Small intestine (tissue), 7 donors: ENCODE measurements around the gene GPR180. TPM values are rescaled to one million over a fixed set of nuclear protein-coding genes. Genes with fewer than 3 reads are reported as not detected.

ENCODE experiments used
- DNase-seq, 2 donors: peaks; one replicate each; pipeline versions ENCODE4 v3.0.0 to v3.0.0-alpha.2; 2013
- FAIRE-seq: peaks from 2 replicates; lab custom pipeline; 2012; peaks lifted over from hg19 to GRCh38; lab: Jason Lieb, UNC
- H3K27ac ChIP-seq, 3 donors: one replicate each; pipeline ENCODE4 v1.5.1; 2013; ENCODE audit warnings: low read length in 2 of 3, mild to moderate bottlenecking in 2 of 3, control low read depth in 1 of 3, inconsistent platforms in 1 of 3, low read depth in 1 of 3, moderate library complexity in 1 of 3
- H3K27me3 ChIP-seq, 3 donors: one replicate each; pipeline ENCODE4 v1.6.1; 2013; ENCODE audit warnings: low read length in 3 of 3, inconsistent platforms in 1 of 3; ENCODE audit not compliant: control insufficient read depth in 3 of 3, insufficient read depth in 3 of 3
- H3K36me3 ChIP-seq, 3 donors: one replicate each; pipeline ENCODE4 v1.6.1; 2013; ENCODE audit warnings: low read length in 3 of 3, inconsistent platforms in 1 of 3, low read depth in 1 of 3, mild to moderate bottlenecking in 1 of 3, moderate library complexity in 1 of 3; ENCODE audit not compliant: control insufficient read depth in 3 of 3, insufficient read depth in 2 of 3
- H3K4me1 ChIP-seq, 3 donors: one replicate each; pipeline ENCODE4 v1.6.1; 2013; ENCODE audit warnings: low read length in 2 of 3, inconsistent platforms in 1 of 3, low read depth in 1 of 3, mild to moderate bottlenecking in 1 of 3, moderate library complexity in 1 of 3; ENCODE audit not compliant: control insufficient read depth in 3 of 3, insufficient read depth in 2 of 3
- H3K4me3 ChIP-seq, 3 donors: one replicate each; pipeline ENCODE4 v1.5.1; 2013; ENCODE audit warnings: low read length in 3 of 3, control low read depth in 1 of 3, inconsistent platforms in 1 of 3, low read depth in 1 of 3, mild to moderate bottlenecking in 1 of 3, moderate library complexity in 1 of 3
- H3K9me3 ChIP-seq, 2 donors: one replicate each; pipeline ENCODE4 v1.6.1; 2013; ENCODE audit warnings: low read depth in 1 of 2, low read length in 1 of 2; ENCODE audit not compliant: control insufficient read depth in 2 of 2, insufficient read depth in 1 of 2
- WGBS, 3 donors: extraction: QIAGEN DNeasy Blood & Tissue Kit; methylation state at CpG; one replicate each; pipeline ENCODE4 v1.1.7; 2013; 5-methylcytosine and 5-hydroxymethylcytosine counted together
- polyA plus RNA-seq, 4 donors: library from polyadenylated mRNA; stranded (reverse) in 3 of 4; unstranded in 1 of 4; fragments of 200-250 nt in 3 of 4; fragments of 120-200 nt in 1 of 4; gene quantifications; one replicate each; pipeline versions ENCODE4 v1.2.1 to v1.2.3, GENCODE V29; 2013
- donor health status: healthy with polysubstance abuse.
- donor health status: control.
- donor health status: control.
- donor health status: Bipolar disorder and iron deficiency.
- donor health status: healthy.

Gene GPR180
- polyA plus RNA-seq, 4 donors: 0.67 to 4.5 (median 1.3) TPM

DNA sequence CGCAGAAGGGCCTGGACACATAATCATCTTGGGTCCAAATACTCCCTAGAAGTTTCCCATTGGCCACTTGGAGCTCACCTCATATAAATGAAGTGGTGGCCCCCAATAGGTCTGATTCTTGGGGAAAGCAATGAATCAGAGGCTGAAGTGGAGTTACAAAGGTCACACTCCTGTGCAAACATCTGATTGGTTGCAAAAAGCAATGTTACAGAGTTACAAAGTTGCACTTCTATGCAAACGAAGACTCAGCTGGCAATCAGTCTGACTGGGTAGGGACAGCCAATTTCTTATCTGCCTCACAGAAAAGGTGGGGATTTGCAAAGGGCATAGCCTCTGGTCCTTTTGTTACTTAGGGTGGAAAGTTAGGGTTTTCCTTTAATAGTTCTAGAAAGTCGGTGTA, 1.8 kb upstream of the GPR180 start:
- no peak for FAIRE-seq
- WGBS, 3 donors: 57 to 83% (median 69%) methylated on average over 3 of the region's 3 CpGs
- H3K4me1 ChIP-seq: peaks cover 0 to 6% (median 0%) of the 10 kb centered on the region in 3 donors
- no peak overlapping the region for H3K4me3 ChIP-seq
- peak; percentile 5 to 24 for DNase-seq
- no peaks in the 10 kb centered on the region for H3K9me3 ChIP-seq
- no peaks in the 10 kb centered on the region for H3K36me3 ChIP-seq
- no peak overlapping the region for H3K27ac ChIP-seq
- H3K27me3 ChIP-seq: no peaks in the 10 kb centered on the region

DNA sequence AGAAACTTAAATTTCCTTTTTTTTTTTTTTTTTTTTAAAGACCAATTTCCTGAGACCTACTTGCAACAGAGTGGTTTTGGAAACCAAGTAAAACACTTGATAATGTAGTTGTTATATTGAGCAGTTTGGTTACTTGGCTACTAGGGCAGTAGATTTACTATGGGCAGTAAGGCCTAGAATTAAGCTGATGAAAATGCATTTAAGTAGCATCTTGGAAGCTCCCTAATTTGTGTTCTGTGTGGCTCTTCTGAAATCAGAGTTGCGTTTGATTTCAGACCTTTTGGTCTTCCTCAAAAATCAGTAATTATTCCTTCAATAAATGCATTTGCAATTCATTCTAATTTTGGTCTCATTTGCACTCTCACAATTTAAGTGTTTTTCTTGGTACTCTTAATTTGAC, 810 bp downstream of the GPR180 start:
- H3K4me1 ChIP-seq: peaks cover 0 to 5% (median 0%) of the 10 kb centered on the region in 3 donors
- DNase-seq (peak in 1 of 2 donors; percentile 3), FAIRE-seq (no peak)
- peaks cover 0 to 4% (median 0%) of the 10 kb centered on the region in 3 donors for H3K36me3 ChIP-seq
- 29 to 33% (median 33%) methylated on average over 1 of the region's 1 CpG for WGBS, 3 donors
- peak overlapping the region in 1 of 3 donors; percentile 94 for H3K27ac ChIP-seq
- H3K9me3 ChIP-seq: no peaks in the 10 kb centered on the region
- H3K4me3 ChIP-seq: peak overlapping the region; percentile 64 to 91 (median 85)
- H3K27me3 ChIP-seq: no peaks in the 10 kb centered on the region

DNA sequence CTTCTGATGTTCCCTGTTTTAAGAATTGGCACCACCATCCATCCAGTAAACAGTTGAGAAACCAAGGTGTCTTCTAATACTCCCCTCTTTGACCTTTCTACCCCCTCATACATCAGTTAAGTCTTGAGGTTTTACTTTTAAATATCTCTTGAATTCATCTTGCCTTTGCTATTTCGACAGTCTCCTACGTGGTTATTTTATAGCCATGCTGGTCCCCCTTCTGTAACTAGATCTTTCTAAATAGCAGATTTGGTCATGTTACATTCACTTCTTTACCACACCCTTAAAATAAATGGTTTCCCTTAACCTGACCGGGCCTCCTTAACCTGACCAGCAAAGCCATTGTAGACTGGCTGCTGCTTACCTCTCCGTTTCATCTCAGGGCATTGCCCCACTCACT, 5.4 kb downstream of the GPR180 start:
- H3K27ac ChIP-seq: no peak overlapping the region
- no peaks in the 10 kb centered on the region for H3K9me3 ChIP-seq
- H3K36me3 ChIP-seq: peaks cover 0 to 8% (median 0%) of the 10 kb centered on the region in 3 donors
- FAIRE-seq: no peak
- 88 to 91% (median 90%) methylated on average over 4 of the region's 4 CpGs for WGBS, 3 donors
- H3K4me1 ChIP-seq: no peaks in the 10 kb centered on the region
- no peak for DNase-seq
- no peak overlapping the region for H3K4me3 ChIP-seq
- no peaks in the 10 kb centered on the region for H3K27me3 ChIP-seq

DNA sequence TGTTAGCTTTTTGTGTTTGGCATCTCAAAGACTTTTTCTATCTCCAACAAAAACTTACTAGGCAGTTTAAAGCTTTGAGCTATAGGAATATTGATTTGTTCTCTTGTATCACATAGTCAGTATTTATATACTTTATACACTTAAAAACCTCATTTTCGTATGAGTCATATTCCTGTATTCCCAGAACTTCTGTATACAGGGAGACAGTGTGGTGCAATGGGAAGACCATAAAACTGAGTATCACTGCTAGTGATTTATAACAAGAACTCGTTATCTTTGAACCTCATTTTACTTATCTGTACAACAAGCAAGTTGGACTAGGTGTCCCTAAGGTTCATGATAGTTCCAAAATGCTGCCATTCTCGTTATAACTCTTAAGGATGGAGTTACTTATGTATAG, 6.3 kb downstream of the GPR180 start:
- no peak for FAIRE-seq
- Histone ChIP-seq H3K27ac (no peak overlapping the region), H3K36me3 (peaks cover 0 to 8% (median 0%) of the 10 kb centered on the region in 3 donors), H3K27me3 (no peaks in the 10 kb centered on the region), H3K9me3 (no peaks in the 10 kb centered on the region), H3K4me1 (no peaks in the 10 kb centered on the region), H3K4me3 (no peak overlapping the region)
- peak in 1 of 2 donors; percentile 5 for DNase-seq
- 38 to 66% (median 59%) methylated on average over 3 of the region's 3 CpGs for WGBS, 3 donors

DNA sequence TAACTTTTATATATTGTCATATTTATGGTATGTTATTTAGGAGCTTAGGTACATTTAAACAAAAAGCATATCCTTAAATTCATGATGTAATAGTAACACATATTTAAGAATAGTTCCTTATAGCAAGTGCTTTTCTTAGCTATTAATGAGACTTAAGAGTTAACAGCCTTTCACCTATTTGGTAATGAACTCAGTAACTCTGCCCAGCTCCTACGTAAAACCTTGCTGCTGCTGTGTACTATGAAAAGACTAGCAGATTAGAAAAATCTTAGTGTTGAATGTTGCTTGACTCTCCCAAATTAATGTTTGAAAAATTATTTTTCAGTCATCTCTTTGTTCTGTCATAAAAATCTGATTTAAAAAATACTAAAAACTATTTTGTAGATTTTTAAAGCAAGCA, 6.9 kb downstream of the GPR180 start:
- no peak for FAIRE-seq
- H3K4me1 ChIP-seq: no peaks in the 10 kb centered on the region
- WGBS, 3 donors: 76 to 91% (median 84%) methylated on average over 1 of the region's 1 CpG
- no peak for DNase-seq
- no peak overlapping the region for H3K4me3 ChIP-seq
- H3K9me3 ChIP-seq: no peaks in the 10 kb centered on the region
- H3K27me3 ChIP-seq: no peaks in the 10 kb centered on the region
- no peak overlapping the region for H3K27ac ChIP-seq
- H3K36me3 ChIP-seq: peaks cover 0 to 10% (median 0%) of the 10 kb centered on the region in 3 donors

DNA sequence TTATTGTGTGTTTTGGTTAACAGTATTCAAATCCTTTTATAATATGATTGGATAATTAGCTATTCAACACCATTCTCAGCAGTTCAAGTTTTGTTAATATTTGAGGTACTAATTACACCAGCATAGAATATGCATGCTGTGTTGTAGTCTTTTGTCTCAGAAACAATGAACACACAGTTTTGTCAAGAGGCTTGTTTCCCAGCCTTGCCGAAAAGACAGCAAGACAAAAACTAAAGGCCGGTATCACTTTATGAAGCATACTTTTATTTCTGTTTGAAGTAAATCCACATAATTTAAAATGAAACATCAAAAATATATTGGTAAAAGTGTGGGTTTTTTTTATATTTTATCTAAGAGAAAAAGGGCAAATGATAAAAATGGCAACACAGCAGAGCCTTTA, 7.5 kb downstream of the GPR180 start:
- H3K27ac ChIP-seq: no peak overlapping the region
- no peaks in the 10 kb centered on the region for H3K9me3 ChIP-seq
- FAIRE-seq: peak; percentile 71
- no peaks in the 10 kb centered on the region for H3K4me1 ChIP-seq
- 97 to 100% (median 98%) methylated on average over 2 of the region's 2 CpGs for WGBS, 3 donors
- peaks cover 0 to 14% (median 0%) of the 10 kb centered on the region in 3 donors for H3K36me3 ChIP-seq
- H3K4me3 ChIP-seq: no peak overlapping the region
- no peak for DNase-seq
- no peaks in the 10 kb centered on the region for H3K27me3 ChIP-seq

DNA sequence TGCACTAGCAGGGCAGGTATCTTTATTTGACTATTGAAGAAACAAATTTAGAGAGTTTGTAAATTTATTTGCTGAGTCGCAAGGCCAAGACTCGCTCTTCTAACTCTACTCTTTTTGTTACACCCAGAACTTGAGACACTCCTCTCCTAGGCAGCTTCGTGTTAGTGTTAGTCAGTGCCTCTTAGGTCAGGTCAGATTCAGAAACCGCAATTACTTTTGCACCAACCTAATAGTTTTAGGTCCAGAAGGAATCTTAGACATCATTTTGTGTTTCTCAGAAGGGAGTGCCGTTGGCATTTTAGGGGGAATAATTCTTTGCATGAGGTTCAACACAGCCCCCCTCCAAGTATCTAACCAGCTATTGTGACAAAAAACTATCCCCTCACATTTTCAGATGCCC, 8.8 kb downstream of the GPR180 start:
- H3K4me3 ChIP-seq: no peak overlapping the region
- no peak overlapping the region for H3K27ac ChIP-seq
- FAIRE-seq (no peak), DNase-seq (no peak)
- no peaks in the 10 kb centered on the region for H3K27me3 ChIP-seq
- no peaks in the 10 kb centered on the region for H3K9me3 ChIP-seq
- H3K36me3 ChIP-seq: peaks cover 0 to 14% (median 3%) of the 10 kb centered on the region in 3 donors
- H3K4me1 ChIP-seq: no peaks in the 10 kb centered on the region
- 94 to 98% (median 97%) methylated on average over 5 of the region's 5 CpGs for WGBS, 3 donors

DNA sequence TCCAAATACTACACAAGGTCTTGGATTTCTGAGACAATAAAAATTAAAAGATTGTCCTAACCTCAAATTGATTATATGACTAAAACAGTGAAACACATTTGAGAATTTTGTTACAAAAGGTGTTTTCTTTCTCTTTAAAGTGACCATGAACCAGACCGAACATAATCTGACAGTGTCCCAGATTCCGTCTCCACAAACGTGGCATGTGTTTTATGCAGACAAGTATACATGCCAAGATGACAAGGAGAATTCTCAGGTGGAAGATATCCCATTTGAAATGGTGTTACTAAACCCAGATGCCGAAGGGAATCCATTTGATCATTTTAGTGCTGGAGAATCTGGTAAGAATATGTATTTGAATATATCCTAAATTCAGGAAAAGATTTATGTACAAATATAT, 10.4 kb downstream of the GPR180 start:
- peaks cover 0 to 12% (median 3%) of the 10 kb centered on the region in 3 donors for H3K36me3 ChIP-seq
- no peak for FAIRE-seq
- 89 to 92% (median 90%) methylated on average over 4 of the region's 4 CpGs for WGBS, 3 donors
- H3K4me3 ChIP-seq: no peak overlapping the region
- H3K27ac ChIP-seq: no peak overlapping the region
- no peaks in the 10 kb centered on the region for H3K9me3 ChIP-seq
- H3K4me1 ChIP-seq: no peaks in the 10 kb centered on the region
- DNase-seq: no peak
- H3K27me3 ChIP-seq: no peaks in the 10 kb centered on the region

DNA sequence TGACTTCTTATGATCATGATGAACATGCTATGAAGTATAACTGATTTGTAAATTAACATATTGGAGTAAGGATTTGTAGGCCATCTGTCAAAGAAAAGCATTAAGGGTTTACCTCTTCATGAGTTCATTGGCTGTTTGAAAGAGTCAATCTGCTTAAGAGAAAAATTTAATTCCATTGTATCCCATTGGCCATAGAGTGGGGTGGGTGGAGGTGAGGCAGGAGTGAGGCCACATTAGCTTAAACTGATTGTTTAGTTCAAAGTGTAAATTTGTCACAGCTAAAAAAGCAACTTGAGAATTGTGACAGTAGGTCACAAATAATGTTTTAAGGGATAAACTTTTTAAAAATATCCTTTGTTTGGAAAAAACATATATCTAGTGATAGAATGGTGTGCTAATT, 11.4 kb downstream of the GPR180 start:
- no peak for DNase-seq
- H3K4me1 ChIP-seq: no peaks in the 10 kb centered on the region
- no peak for FAIRE-seq
- H3K36me3 ChIP-seq: peaks cover 0 to 12% (median 3%) of the 10 kb centered on the region in 3 donors
- no peak overlapping the region for H3K4me3 ChIP-seq
- H3K27ac ChIP-seq: no peak overlapping the region
- no peaks in the 10 kb centered on the region for H3K9me3 ChIP-seq
- H3K27me3 ChIP-seq: no peaks in the 10 kb centered on the region
